ENCODE results near the gene SYT7. TPM values are rescaled to one million over a fixed set of nuclear protein-coding genes. Genes with fewer than 3 reads are reported as not detected.

The SYT7 gene
- total RNA-seq, 1 donor from 2014 or later, result 18.9 TPM

DNA sequence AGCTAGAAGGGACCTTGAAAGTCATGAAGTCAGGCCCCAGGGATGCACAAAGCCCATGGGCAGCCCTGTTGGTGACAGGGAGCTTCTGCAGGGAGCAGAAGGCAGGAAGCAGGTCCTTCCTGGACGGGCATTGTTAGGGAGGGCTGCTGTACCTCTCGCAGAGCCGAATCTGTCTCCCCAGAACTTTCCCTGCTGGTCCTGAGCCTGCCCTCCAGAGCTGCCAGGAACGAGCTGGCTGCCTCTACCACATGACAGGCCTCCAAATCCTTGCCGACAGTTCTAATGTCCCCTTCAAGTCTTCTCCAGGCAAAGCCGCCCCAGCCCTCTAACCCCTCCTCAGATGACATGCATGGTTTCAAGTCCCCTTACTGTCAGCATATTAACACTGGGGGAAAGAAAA, 20.1 kb downstream of the SYT7 start:
- TF ChIP-seq, protein P1, sequence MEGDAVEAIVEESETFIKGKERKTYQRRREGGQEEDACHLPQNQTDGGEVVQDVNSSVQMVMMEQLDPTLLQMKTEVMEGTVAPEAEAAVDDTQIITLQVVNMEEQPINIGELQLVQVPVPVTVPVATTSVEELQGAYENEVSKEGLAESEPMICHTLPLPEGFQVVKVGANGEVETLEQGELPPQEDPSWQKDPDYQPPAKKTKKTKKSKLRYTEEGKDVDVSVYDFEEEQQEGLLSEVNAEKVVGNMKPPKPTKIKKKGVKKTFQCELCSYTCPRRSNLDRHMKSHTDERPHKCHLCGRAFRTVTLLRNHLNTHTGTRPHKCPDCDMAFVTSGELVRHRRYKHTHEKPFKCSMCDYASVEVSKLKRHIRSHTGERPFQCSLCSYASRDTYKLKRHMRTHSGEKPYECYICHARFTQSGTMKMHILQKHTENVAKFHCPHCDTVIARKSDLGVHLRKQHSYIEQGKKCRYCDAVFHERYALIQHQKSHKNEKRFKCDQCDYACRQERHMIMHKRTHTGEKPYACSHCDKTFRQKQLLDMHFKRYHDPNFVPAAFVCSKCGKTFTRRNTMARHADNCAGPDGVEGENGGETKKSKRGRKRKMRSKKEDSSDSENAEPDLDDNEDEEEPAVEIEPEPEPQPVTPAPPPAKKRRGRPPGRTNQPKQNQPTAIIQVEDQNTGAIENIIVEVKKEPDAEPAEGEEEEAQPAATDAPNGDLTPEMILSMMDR (IDR thresholded peaks at IDR 0.05; ENCODE audit: borderline replicate concordance), result no peak
- no peak for DNase-seq
- peaks cover 4% of the 10 kb centered on the region for H3K27me3 ChIP-seq (ENCODE audit: low read depth)
- no peaks in the 10 kb centered on the region for H3K9me3 ChIP-seq (replicated peaks)
- no peak overlapping the region for H3K27ac ChIP-seq (replicated peaks)
- no peak overlapping the region for H3K4me3 ChIP-seq
- intact Hi-C loops (cut with micrococcal nuclease), result no loop called here
- no peaks in the 10 kb centered on the region for H3K4me1 ChIP-seq
- H3K36me3 ChIP-seq, result no peaks in the 10 kb centered on the region

DNA sequence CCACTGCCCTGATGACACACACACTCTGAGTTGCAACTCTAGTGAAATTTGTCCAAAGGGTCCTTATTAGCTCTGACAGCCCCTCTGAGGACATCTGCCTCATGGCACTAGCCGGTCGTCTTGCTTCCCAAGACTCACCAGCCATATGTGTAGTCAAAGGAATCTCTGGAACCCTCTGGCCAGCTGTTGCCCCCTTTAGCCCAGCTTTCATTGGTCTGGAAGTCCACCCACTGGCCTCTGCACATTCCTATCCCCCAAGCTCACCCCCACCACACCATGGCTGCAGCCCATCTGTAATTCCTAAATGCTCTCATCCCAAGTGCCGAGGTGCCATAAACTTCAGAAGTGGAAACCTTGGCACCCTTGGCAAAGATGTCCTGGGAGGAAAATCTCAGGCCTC, 24.3 kb downstream of the SYT7 start:
- Histone ChIP-seq H3K4me1 (peaks cover 18% of the 10 kb centered on the region), H3K27ac (replicated peaks) (no peak overlapping the region), H3K36me3 (no peaks in the 10 kb centered on the region), H3K27me3 (ENCODE audit: low read depth) (peaks cover 15% of the 10 kb centered on the region), H3K9me3 (replicated peaks) (no peaks in the 10 kb centered on the region), H3K4me3 (no peak overlapping the region)
- intact Hi-C loops (cut with micrococcal nuclease), result no loop called here
- DNase-seq, result no peak
- TF ChIP-seq, protein P1 (IDR thresholded peaks at IDR 0.05; ENCODE audit: borderline replicate concordance), result no peak

DNA sequence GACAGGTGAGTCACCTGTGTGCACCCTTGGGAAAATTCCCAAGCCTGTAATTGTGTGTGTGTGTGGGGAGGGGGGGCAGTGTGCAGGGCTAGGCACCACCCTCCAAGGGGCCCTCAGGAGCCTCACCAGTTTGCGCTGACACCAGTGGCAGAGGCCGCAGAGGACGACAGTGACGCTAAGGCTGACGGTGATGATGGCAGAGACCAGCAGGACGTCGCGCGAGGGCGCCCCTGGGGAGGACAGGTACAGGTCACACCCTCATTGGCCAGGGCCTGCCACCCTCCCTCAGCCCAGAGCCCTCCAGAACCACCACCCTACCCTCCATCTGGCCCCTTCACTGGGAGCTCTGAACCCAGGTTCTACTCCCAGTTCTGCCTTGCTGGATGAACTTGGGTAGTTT, 24.9 kb downstream of the SYT7 start:
- intact Hi-C loops (cut with micrococcal nuclease), result no loop called here
- Histone ChIP-seq H3K4me1 (peaks cover 23% of the 10 kb centered on the region), H3K36me3 (no peaks in the 10 kb centered on the region), H3K27me3 (ENCODE audit: low read depth) (peaks cover 15% of the 10 kb centered on the region), H3K4me3 (no peak overlapping the region), H3K9me3 (replicated peaks) (no peaks in the 10 kb centered on the region), H3K27ac (replicated peaks) (no peak overlapping the region)
- TF ChIP-seq, protein P1 (IDR thresholded peaks at IDR 0.05; ENCODE audit: borderline replicate concordance), result no peak
- no peak for DNase-seq

DNA sequence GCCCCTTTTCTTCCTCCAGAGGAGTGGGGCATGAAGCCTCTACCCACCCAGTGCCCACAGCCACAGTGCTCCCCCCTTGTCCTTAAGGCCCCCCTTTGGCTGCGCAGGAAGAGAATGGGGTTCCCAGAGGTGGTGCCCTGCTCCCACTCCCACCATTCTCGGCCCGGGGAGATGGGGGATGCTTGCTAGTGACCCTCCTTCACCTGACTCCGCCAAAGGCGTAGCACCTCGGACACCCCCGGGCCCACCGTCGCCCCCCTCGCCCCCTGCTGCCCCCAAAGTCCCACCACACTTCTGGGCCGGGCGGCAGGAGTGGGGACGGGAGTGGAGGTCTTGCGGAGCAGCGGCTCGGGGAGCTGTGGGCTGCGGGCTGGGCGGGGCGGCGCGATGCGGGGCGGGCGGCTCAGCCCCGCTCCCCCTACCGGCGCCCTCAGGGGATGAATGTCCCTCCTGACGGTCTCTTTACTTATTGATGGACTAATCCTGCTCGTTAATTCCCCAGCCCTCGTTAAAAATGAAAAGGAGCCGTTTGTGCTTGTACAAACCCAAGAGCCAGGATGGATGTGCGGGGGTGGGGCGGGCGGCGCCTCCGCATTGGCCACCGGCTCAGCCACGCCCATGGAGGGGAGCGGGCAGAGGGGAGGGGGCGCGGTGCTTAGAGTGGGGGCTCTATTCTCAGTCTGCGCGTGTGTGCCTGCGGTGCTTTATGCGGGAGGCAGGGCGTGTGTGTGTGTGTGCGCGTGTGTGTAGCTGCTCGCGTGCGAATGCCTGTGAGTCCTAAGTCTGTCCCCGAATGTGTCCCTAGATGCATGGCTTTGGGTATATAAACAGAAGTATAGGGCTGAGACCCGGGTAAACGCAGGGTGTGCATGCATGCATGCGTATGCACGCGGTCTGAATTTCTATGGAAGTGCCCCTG, 25.6 kb downstream of the SYT7 start:
- no peak for DNase-seq
- no peaks in the 10 kb centered on the region for H3K9me3 ChIP-seq (replicated peaks)
- H3K4me3 ChIP-seq, result no peak overlapping the region
- no peaks in the 10 kb centered on the region for H3K36me3 ChIP-seq
- H3K27ac ChIP-seq (replicated peaks), result no peak overlapping the region
- peaks cover 15% of the 10 kb centered on the region for H3K27me3 ChIP-seq (ENCODE audit: low read depth)
- TF ChIP-seq, protein P1 (IDR thresholded peaks at IDR 0.05; ENCODE audit: borderline replicate concordance), result no peak
- H3K4me1 ChIP-seq, result peaks cover 30% of the 10 kb centered on the region
- intact Hi-C loops (cut with micrococcal nuclease), result no loop called here

DNA sequence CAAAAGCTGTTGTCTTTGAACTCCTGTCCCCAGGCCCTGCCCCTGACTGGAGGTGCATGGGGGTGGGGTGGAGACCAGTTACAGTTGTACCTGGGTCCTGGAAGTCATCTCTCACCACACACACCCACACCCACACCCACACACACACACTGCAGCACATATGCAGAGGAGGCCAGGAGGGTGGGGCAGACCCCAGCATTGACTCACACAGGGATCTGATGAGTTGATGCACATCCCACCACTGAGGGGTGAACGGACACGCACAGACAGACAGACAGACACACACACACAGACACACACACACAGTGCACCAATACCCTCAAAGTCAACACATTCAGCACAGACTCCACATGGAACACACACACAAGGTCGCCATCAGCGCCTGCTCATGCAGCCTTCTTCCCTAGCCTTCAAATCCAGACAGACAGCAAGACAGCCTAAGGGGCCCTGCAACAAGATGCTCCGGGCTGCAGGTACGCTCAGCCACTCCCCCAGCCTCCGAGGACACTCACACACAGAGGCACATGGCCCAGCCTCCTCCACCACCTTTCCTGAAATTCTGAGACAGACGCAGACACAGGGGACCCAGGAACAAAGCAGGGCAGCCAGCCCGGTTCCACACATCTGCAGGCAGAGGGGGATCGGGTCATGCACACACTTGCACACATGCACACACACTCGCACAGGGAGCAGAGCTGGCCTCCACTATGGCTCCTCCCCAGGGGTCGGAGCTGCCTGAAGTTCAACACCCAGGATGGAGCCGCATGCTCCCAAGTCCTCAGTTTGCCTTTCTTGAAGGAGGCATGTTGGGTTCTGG, 26.5 kb downstream of the SYT7 start:
- H3K27ac ChIP-seq (replicated peaks), result no peak overlapping the region
- peaks cover 39% of the 10 kb centered on the region for H3K4me1 ChIP-seq
- no peak for DNase-seq
- no peaks in the 10 kb centered on the region for H3K36me3 ChIP-seq
- intact Hi-C loops (cut with micrococcal nuclease), result no loop called here
- no peaks in the 10 kb centered on the region for H3K9me3 ChIP-seq (replicated peaks)
- TF ChIP-seq, protein P1 (IDR thresholded peaks at IDR 0.05; ENCODE audit: borderline replicate concordance), result no peak
- peaks cover 15% of the 10 kb centered on the region for H3K27me3 ChIP-seq (ENCODE audit: low read depth)
- no peak overlapping the region for H3K4me3 ChIP-seq

All from left ventricle myocardium inferior (tissue), 1 donor.